Fibroblast of pulmonary artery (primary cell): ENCODE results near the gene MAP2K2.

ENCODE experiments used
- DNase-seq: peaks from one replicate; pipeline ENCODE4 v3.0.0-alpha.2; 2010; ENCODE audit warnings: low read depth
- H3K4me3 ChIP-seq: replicated peaks from 2 replicates; pipeline ENCODE4 v1.5.1; 2011; ENCODE audit warnings: low read depth, mild to moderate bottlenecking, control low read depth, low read length, moderate library complexity
- TF ChIP-seq, protein P1 (sequence below): IDR thresholded peaks from 2 replicates; pipeline ENCODE4 v1.5.1; 2011; ENCODE audit warnings: mild to moderate bottlenecking, control low read depth, low read length, inconsistent platforms; ENCODE audit errors: missing control alignments

MAP2K2 gene

DNA sequence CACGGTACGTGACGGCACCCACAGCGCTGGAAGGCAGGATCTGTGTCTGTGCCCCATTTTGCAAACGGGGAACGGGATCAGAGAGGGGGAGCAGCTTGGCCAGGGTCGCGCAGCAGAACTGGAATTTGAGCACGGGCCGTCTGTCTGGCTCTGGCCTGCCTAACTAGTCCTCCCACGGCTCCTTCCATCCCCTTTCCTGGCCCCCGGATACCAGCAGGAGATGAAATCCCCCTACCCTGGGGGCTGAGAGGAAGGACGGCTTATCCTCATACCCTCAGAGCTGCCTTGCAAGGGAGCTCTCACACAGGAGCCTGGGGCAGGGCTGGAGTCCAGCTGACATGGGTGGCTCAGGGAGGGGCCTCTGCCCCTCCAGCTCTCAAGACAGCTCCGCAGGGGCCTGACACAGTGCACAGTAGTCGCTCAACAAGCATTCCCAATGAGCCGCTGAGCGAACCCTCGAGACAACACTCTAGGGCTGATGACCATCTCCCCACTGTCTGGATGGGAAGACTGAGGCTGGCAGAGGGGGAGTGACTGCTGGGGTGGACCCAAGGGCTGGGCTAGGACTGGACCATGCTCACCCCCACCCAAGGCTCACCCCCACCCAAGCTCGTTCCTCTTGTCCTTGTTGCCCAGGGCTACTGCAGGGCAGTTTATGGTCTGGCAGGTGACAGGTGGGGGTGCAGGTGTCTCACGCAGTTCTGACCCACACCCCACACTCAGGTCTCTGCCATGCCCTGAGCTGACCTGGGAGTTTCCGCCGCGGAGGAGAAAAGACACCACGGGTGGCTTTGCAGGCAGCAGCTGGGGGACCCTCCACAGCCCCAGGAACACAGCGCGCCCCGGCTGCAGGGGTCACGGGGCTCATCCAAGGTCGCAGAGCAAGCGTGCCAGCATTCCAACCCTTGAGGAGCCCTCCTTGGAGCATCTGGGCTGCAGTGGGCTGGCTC lies 61.2 kb downstream of the MAP2K2 start:
- peak overlapping the region; percentile 14 for H3K4me3 ChIP-seq

GRCh38 chr19:4061683-4062418 lies 62.1 kb downstream of the MAP2K2 start:
- TF ChIP-seq, protein P1, sequence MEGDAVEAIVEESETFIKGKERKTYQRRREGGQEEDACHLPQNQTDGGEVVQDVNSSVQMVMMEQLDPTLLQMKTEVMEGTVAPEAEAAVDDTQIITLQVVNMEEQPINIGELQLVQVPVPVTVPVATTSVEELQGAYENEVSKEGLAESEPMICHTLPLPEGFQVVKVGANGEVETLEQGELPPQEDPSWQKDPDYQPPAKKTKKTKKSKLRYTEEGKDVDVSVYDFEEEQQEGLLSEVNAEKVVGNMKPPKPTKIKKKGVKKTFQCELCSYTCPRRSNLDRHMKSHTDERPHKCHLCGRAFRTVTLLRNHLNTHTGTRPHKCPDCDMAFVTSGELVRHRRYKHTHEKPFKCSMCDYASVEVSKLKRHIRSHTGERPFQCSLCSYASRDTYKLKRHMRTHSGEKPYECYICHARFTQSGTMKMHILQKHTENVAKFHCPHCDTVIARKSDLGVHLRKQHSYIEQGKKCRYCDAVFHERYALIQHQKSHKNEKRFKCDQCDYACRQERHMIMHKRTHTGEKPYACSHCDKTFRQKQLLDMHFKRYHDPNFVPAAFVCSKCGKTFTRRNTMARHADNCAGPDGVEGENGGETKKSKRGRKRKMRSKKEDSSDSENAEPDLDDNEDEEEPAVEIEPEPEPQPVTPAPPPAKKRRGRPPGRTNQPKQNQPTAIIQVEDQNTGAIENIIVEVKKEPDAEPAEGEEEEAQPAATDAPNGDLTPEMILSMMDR: no peak
- no peak overlapping the region for H3K4me3 ChIP-seq
- no peak for DNase-seq

More for the DNA sequence above, 61.2 kb downstream of the MAP2K2 start:
- no peak for DNase-seq
- TF ChIP-seq, protein P1: no peak

- H3K4me3 ChIP-seq: no peak overlapping the region
- TF ChIP-seq, protein P1: no peak
- DNase-seq: no peak
These were observed 62.7 kb downstream of the MAP2K2 start for GRCh38 chr19:4061178-4061682.

- no peak overlapping the region for H3K4me3 ChIP-seq
- TF ChIP-seq, protein P1: no peak
- DNase-seq: no peak
These were observed 63.2 kb downstream of the MAP2K2 start for GRCh38 chr19:4060621-4061177.

- H3K4me3 ChIP-seq: no peak overlapping the region
- peak; percentile 54 for DNase-seq
- TF ChIP-seq, protein P1: no peak
These were observed 63.9 kb downstream of the MAP2K2 start for GRCh38 chr19:4059891-4060620.

DNA sequence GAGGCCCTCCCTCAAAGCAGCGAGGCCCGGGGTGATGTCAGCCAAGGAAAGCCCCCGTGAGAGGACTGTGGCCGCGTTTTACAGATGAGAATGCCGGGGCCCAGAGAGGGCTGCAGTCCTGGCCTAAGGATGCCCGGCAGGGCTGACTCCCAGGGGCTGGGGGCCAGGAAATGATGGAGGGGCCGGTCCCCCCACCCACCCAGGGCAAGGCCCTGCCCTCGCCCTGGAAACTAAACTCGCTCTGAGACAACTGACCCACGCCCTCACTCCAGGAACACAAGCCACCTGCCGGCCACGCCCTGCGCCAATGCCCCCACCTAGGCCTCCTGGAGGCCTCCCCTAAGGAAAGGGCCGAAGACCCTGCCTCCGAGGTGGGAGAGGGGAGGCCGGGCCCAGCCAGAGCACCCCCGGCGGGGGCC lies 64.5 kb downstream of the MAP2K2 start:
- TF ChIP-seq, protein P1: no peak
- DNase-seq: no peak
- peak overlapping the region; percentile 5 for H3K4me3 ChIP-seq
